GM12874 (cell line): ENCODE results near the gene CLIC6.

Experiments
- CTCF ChIP-seq: IDR thresholded peaks from 2 replicates; pipeline ENCODE4 v1.5.1; 2011; ENCODE audit warnings: low read depth, mild to moderate bottlenecking, control low read depth, low read length, moderate library complexity; ENCODE audit not compliant: insufficient read depth

The CLIC6 gene

GRCh38 chr21:34687745-34688144 lies 19.0 kb downstream of the CLIC6 start:
- TF ChIP-seq CTCF, result no peak

- TF ChIP-seq CTCF, result no peak
Observed at GRCh38 chr21:34688145-34688544, 19.4 kb downstream of the CLIC6 start.

GRCh38 chr21:34688715-34689114 lies 19.9 kb downstream of the CLIC6 start:
- TF ChIP-seq CTCF, result no peak

GRCh38 chr21:34690041-34690792 lies 21.4 kb downstream of the CLIC6 start:
- no peak for TF ChIP-seq CTCF

GRCh38 chr21:34690793-34691175 lies 22.0 kb downstream of the CLIC6 start:
- no peak for TF ChIP-seq CTCF

GRCh38 chr21:34691390-34692032 lies 22.7 kb downstream of the CLIC6 start:
- no peak for TF ChIP-seq CTCF

GRCh38 chr21:34692458-34693020 lies 23.7 kb downstream of the CLIC6 start:
- no peak for TF ChIP-seq CTCF
